Measurements from ENCODE around the gene DIS3L. TPM values are rescaled to one million over a fixed set of nuclear protein-coding genes. Genes with fewer than 3 reads are reported as not detected.
"Not testable (repeated sequence)": the region's sequence is repeated elsewhere in the genome, so short reads cannot be mapped to it uniquely, and the experiment has no call there.

DIS3L gene
- total RNA-seq (10 to 100 TPM; 23.8 to 26.9 TPM), polyA plus RNA-seq (ENCODE audit: insufficient read length in 6 of 6) (10 to 100 TPM; 44.8 to 55.9 (median 49.6) TPM)
- long read RNA-seq, donor 1, partial matches to known transcripts: 25 of 27 reads
- long read RNA-seq, donor 1, other reads (novel, unspliced or antisense): 0 of 27 reads
- long read RNA-seq, donor 2, partial matches to known transcripts: 15 of 27 reads
- long read RNA-seq, donor 2, other reads (novel, unspliced or antisense): 8 of 27 reads
- long read RNA-seq, donor 3: 0 reads
- long read RNA-seq, donor 4, partial matches to known transcripts: 0 of 1 reads
- long read RNA-seq, donor 4, other reads (novel, unspliced or antisense): 1 of 1 reads
- long read RNA-seq, donor 5, partial matches to known transcripts: 21 of 25 reads
- long read RNA-seq, donor 5, other reads (novel, unspliced or antisense): 0 of 25 reads
- long read RNA-seq, donor 6, partial matches to known transcripts: 5 of 7 reads
- long read RNA-seq, donor 6, other reads (novel, unspliced or antisense): 0 of 7 reads
- long read RNA-seq, donor 7, partial matches to known transcripts: 6 of 8 reads
- long read RNA-seq, donor 7, other reads (novel, unspliced or antisense): 0 of 8 reads
- long read RNA-seq, donor 8, partial matches to known transcripts: 5 of 18 reads
- long read RNA-seq, donor 8, other reads (novel, unspliced or antisense): 9 of 18 reads
- long read RNA-seq, donor 9: 0 reads
- long read RNA-seq, donor 10, partial matches to known transcripts: 1 of 2 reads
- long read RNA-seq, donor 10, other reads (novel, unspliced or antisense): 0 of 2 reads
- long read RNA-seq, donor 11: 0 reads
- long read RNA-seq, donor 12, partial matches to known transcripts: 5 of 6 reads
- long read RNA-seq, donor 12, other reads (novel, unspliced or antisense): 0 of 6 reads

GRCh38 chr15:66293419-66294156, at the start of gene DIS3L:
DIS3L (plus strand) TSS chr15:66293568; CDS start chr15:66293597, 29 bp downstream.
- Histone ChIP-seq H3K4me3 (peak within 1 kb of the TSS; percentile 60 to 69), H3K4me1 (peaks cover 6 to 38% of the 10 kb centered on the region in 2 donors), H3K27me3 (no peaks in the 10 kb centered on the region), H3K9me3 (no peaks in the 10 kb centered on the region), H3K36me3 (peaks cover 0 to under 1% of the 10 kb centered on the region in 2 donors), H3K27ac (peak within 1 kb of the TSS; percentile 91 to 92)
- TF ChIP-seq CTCF (IDR thresholded peaks at IDR 0.05): no peak
- ATAC-seq (peak; percentile 91), DNase-seq (peak in 3 of 4 donors; percentile 58 to 93 (median 59))
- intact Hi-C loops (cut with DNase I): no loop called here

- H3K27me3 ChIP-seq: peaks cover 0 to 55% of the 10 kb centered on the region in 2 donors
- H3K4me1 ChIP-seq; H3K9me3 ChIP-seq; ATAC-seq; H3K4me3 ChIP-seq; H3K36me3 ChIP-seq; intact Hi-C loops (cut with DNase I); H3K27ac ChIP-seq; DNase-seq: not testable (repeated sequence)
Measured at GRCh38 chr15:66245832-66246231, 47.5 kb upstream of the DIS3L start.

- no peak for DNase-seq
- intact Hi-C loops (cut with DNase I): no loop called here
- no peak for TF ChIP-seq CTCF (IDR thresholded peaks at IDR 0.05)
Measured at GRCh38 chr15:66246937-66247336, 46.4 kb upstream of the DIS3L start.

GRCh38 chr15:66249605-66250174, 43.7 kb upstream of the DIS3L start:
- no peak overlapping the region for H3K4me3 ChIP-seq

More at GRCh38 chr15:66246937-66247336, 46.4 kb upstream of the DIS3L start:
- peaks cover 4 to 66% of the 10 kb centered on the region in 2 donors for H3K27me3 ChIP-seq
- H3K4me1 ChIP-seq: peaks cover 2 to 4% of the 10 kb centered on the region in 2 donors
- no peak overlapping the region for H3K27ac ChIP-seq
- H3K9me3 ChIP-seq: no peaks in the 10 kb centered on the region
- H3K4me3 ChIP-seq: no peak overlapping the region
- no peaks in the 10 kb centered on the region for H3K36me3 ChIP-seq
- no peak for ATAC-seq

More at GRCh38 chr15:66249605-66250174, 43.7 kb upstream of the DIS3L start:
- Histone ChIP-seq H3K4me1 (peaks cover 15 to 32% of the 10 kb centered on the region in 2 donors), H3K27me3 (peaks cover 28 to 89% of the 10 kb centered on the region in 2 donors), H3K9me3 (no peaks in the 10 kb centered on the region), H3K36me3 (no peaks in the 10 kb centered on the region), H3K27ac (no peak overlapping the region)
- no peak for DNase-seq
- intact Hi-C loops (cut with DNase I): no loop called here
- ATAC-seq: no peak
- TF ChIP-seq CTCF (IDR thresholded peaks at IDR 0.05): no peak

All from left lung (tissue), 14 donors.